Activated CD8-positive, alpha-beta T cell treated with anti-CD3 and anti-CD28 coated beads for 36 hours (primary cell): ENCODE data around the gene TMEM11. TPM values are rescaled to one million over a fixed set of nuclear protein-coding genes. Genes with fewer than 3 reads are reported as not detected.

Source experiments
- ATAC-seq: fragments of 200-7000 bp; cut with Tn5 transposase; one replicate; pipeline ENCODE4 v1.10.0; 2021; ENCODE audit warnings: mild to moderate bottlenecking, moderate library complexity
- CTCF ChIA-PET: fragments of 350-600 bp; sonication (Branson Sonifier 250); formaldehyde crosslinking; loops from one replicate; lab custom pipeline; 2021; ENCODE audit warnings: antibody characterized with exemption; lab: Charles Lee
- POLR2A ChIA-PET: fragments of 350-600 bp; sonication (Branson Sonifier 250); formaldehyde crosslinking; loops from one replicate; lab custom pipeline; 2021; ENCODE audit warnings: antibody characterized with exemption; lab: Charles Lee
- DNase-seq: peaks from one replicate; pipeline ENCODE4 v3.0.0-alpha.2; 2020
- H3K27ac Mint-ChIP-seq: one replicate; pipeline ENCODE4 v1.8.0; 2021; ENCODE audit warnings: mild to moderate bottlenecking, mixed read lengths
- H3K27me3 Mint-ChIP-seq: one replicate; pipeline ENCODE4 v1.8.0; 2021; ENCODE audit warnings: mixed read lengths
- H3K36me3 Mint-ChIP-seq: one replicate; pipeline ENCODE4 v1.8.0; 2021; ENCODE audit warnings: low read depth, mixed read lengths
- H3K4me1 Mint-ChIP-seq: one replicate; pipeline ENCODE4 v1.8.0; 2021; ENCODE audit warnings: low read depth, mixed read lengths
- H3K4me3 Mint-ChIP-seq: one replicate; pipeline ENCODE4 v1.8.0; 2021; ENCODE audit warnings: mild to moderate bottlenecking, moderate library complexity, mixed read lengths
- H3K9me3 Mint-ChIP-seq: one replicate; pipeline ENCODE4 v1.8.0; 2021; ENCODE audit warnings: mixed read lengths
- intact Hi-C: fragments of 100-400 bp; cut with micrococcal nuclease; formaldehyde crosslinking; loops from one replicate; pipeline ENCODE4 v1.10.0; 2022
- total RNA-seq, 2 experiments: library from RNA; stranded (reverse); gene quantifications; one replicate each; pipeline ENCODE4 v1.2.3, GENCODE V29; 2021
- TF ChIP-seq, protein P1 (sequence below): fragments of 200-600 bp; IDR thresholded peaks from one replicate; pipeline ENCODE4 v1.8.0; 2022; ENCODE audit warnings: antibody characterized with exemption, mild to moderate bottlenecking

The TMEM11 gene
- total RNA-seq, 2 experiments from 2014 or later: 26.2 to 28.9 TPM

DNA sequence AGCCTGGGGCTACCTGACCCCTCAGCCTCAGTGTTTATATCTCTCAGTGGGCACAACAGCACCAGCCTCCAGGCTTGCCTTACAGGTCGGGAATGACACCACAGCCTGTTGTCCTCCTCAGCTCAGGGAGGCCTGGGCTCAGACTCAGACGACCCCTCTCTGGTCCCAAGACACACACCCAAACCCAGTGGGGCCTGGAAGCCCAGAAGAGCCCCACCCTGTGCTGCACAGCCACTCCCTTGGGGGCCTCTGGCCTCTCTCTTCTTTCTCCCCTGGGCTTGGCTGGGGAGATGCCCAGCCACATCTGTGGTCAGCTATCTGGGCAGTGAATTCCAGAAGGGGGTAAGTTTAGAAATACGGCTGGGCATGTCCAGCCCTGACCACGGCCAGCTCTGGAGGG lies 36.9 kb upstream of the TMEM11 start:
- Mint-ChIP-seq H3K4me1 (peaks cover 10% of the 10 kb centered on the region), H3K4me3 (no peak overlapping the region), H3K36me3 (no peaks in the 10 kb centered on the region), H3K27me3 (no peaks in the 10 kb centered on the region), H3K27ac (no peak overlapping the region), H3K9me3 (no peaks in the 10 kb centered on the region)
- intact Hi-C loops: loop anchor here (10.0 kb wide), 1 partner anchor 126 kb away; the partner anchor contains the start of gene DHRS7B
- TF ChIP-seq, protein P1, sequence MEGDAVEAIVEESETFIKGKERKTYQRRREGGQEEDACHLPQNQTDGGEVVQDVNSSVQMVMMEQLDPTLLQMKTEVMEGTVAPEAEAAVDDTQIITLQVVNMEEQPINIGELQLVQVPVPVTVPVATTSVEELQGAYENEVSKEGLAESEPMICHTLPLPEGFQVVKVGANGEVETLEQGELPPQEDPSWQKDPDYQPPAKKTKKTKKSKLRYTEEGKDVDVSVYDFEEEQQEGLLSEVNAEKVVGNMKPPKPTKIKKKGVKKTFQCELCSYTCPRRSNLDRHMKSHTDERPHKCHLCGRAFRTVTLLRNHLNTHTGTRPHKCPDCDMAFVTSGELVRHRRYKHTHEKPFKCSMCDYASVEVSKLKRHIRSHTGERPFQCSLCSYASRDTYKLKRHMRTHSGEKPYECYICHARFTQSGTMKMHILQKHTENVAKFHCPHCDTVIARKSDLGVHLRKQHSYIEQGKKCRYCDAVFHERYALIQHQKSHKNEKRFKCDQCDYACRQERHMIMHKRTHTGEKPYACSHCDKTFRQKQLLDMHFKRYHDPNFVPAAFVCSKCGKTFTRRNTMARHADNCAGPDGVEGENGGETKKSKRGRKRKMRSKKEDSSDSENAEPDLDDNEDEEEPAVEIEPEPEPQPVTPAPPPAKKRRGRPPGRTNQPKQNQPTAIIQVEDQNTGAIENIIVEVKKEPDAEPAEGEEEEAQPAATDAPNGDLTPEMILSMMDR: no peak
- ATAC-seq: no peak
- ChIA-PET CTCF (interaction anchor here (1.1 kb wide), 1 partner anchor 29 kb away, joined by 3 read pairs; no protein-coding TSS in a partner anchor), POLR2A (interaction anchor here (0.6 kb wide), 1 partner anchor 25 kb away, joined by 3 read pairs; no protein-coding TSS in a partner anchor)
- DNase-seq: no peak

GRCh38 chr17:21249920-21250703 lies 36.2 kb upstream of the TMEM11 start:
- TF ChIP-seq, protein P1: no peak
- no peak overlapping the region for H3K27ac Mint-ChIP-seq

GRCh38 chr17:21249086-21249795 lies 35.3 kb upstream of the TMEM11 start:
- Mint-ChIP-seq H3K4me3 (no peak overlapping the region), H3K27ac (no peak overlapping the region), H3K9me3 (no peaks in the 10 kb centered on the region), H3K36me3 (no peaks in the 10 kb centered on the region), H3K27me3 (no peaks in the 10 kb centered on the region), H3K4me1 (peaks cover 11% of the 10 kb centered on the region)
- no peak for DNase-seq
- CTCF ChIA-PET: interaction anchor here (1.1 kb wide), 2 partner anchors 31 to 118 kb away, joined by 3 to 4 read pairs; no protein-coding TSS in a partner anchor
- ATAC-seq: no peak
- TF ChIP-seq, protein P1: no peak
- POLR2A ChIA-PET: interaction anchor here (1.2 kb wide), 1 partner anchor 12 kb away, joined by 3 read pairs; no protein-coding TSS in a partner anchor
- intact Hi-C loops: no loop called here

More at GRCh38 chr17:21249920-21250703, 36.2 kb upstream of the TMEM11 start:
- intact Hi-C loops: loop anchor here (10.0 kb wide), 1 partner anchor 125 kb away; the partner anchor contains the start of gene DHRS7B
- ATAC-seq (no peak), DNase-seq (no peak)
- Mint-ChIP-seq H3K36me3 (no peaks in the 10 kb centered on the region), H3K4me1 (peaks cover 11% of the 10 kb centered on the region), H3K27me3 (no peaks in the 10 kb centered on the region), H3K9me3 (no peaks in the 10 kb centered on the region), H3K4me3 (no peak overlapping the region)
- ChIA-PET POLR2A (interaction anchor here (0.6 to 1.2 kb wide), 2 partner anchors 12 to 25 kb away, joined by 3 read pairs; no protein-coding TSS in a partner anchor), CTCF (interaction anchor here (1.1 kb wide), 3 partner anchors 30 to 118 kb away, joined by 3 to 4 read pairs (median 3); no protein-coding TSS in a partner anchor)

- DNase-seq (no peak), ATAC-seq (no peak)
- Mint-ChIP-seq H3K27ac (no peak overlapping the region), H3K4me1 (peaks cover 6% of the 10 kb centered on the region), H3K9me3 (no peaks in the 10 kb centered on the region), H3K36me3 (no peaks in the 10 kb centered on the region), H3K4me3 (no peak overlapping the region), H3K27me3 (no peaks in the 10 kb centered on the region)
- intact Hi-C loops: no loop called here
- TF ChIP-seq, protein P1: no peak
- ChIA-PET POLR2A (no interaction called here), CTCF (no interaction called here)
Observed at GRCh38 chr17:21248500-21248899, 34.5 kb upstream of the TMEM11 start.
